Keratinocyte (primary cell): Measurements from ENCODE around the gene HLA-DQA1. TPM values are rescaled to one million over a fixed set of nuclear protein-coding genes. Genes with fewer than 3 reads are reported as not detected.
"Not testable (repeated sequence)": the region's sequence is repeated elsewhere in the genome, so short reads cannot be mapped to it uniquely, and the experiment has no call there.

Experiments used
- DNase-seq: peaks from one replicate; pipeline ENCODE4 v3.0.0-alpha.2; 2011; ENCODE audit warnings: low read depth, missing footprints, low spot score
- FAIRE-seq: peaks from 2 replicates; lab custom pipeline; 2011; peaks lifted over from hg19 to GRCh38; lab: Jason Lieb, UNC
- H2AFZ ChIP-seq: 2 replicates; pipeline ENCODE4 v1.6.0; 2012; ENCODE audit warnings: low read length, control low read depth, inconsistent platforms; ENCODE audit not compliant: control insufficient read depth
- H3K27ac ChIP-seq: 2 replicates; pipeline ENCODE4 v1.5.1; 2011; ENCODE audit warnings: low read length; ENCODE audit not compliant: control insufficient read depth, insufficient read depth
- H3K27me3 ChIP-seq: 3 replicates; pipeline ENCODE4 v1.6.0; 2011; ENCODE audit warnings: low read length; ENCODE audit not compliant: control insufficient read depth, insufficient read depth; ENCODE audit errors: extremely low read depth
- H3K36me3 ChIP-seq, 2 experiments: 2 replicates in 1 of 2; 3 replicates in 1 of 2; pipeline ENCODE4 v1.5.1; 2011; ENCODE audit warnings: low read length in 2 of 2, mild to moderate bottlenecking in 1 of 2; ENCODE audit not compliant: control insufficient read depth in 2 of 2, insufficient read depth in 2 of 2; ENCODE audit errors: extremely low read depth in 1 of 2
- H3K4me1 ChIP-seq: 3 replicates; pipeline ENCODE4 v1.5.1; 2011; ENCODE audit warnings: low read length; ENCODE audit not compliant: control insufficient read depth, insufficient read depth; ENCODE audit errors: extremely low read depth
- H3K4me2 ChIP-seq: 3 replicates; pipeline ENCODE4 v1.6.0; 2011; ENCODE audit warnings: low read depth, low read length; ENCODE audit not compliant: control insufficient read depth, insufficient read depth; ENCODE audit errors: extremely low read depth
- H3K4me3 ChIP-seq, 3 experiments: fragments of 200-600 bp in 1 of 3; sonication (generic) in 1 of 3; 2 replicates in 2 of 3; 3 replicates in 1 of 3; pipeline ENCODE4 v1.5.1; 2011 to 2016; ENCODE audit warnings: low read length in 3 of 3, mild to moderate bottlenecking in 3 of 3, control low read depth in 2 of 3, inconsistent platforms in 1 of 3, low read depth in 1 of 3, mixed read lengths in 1 of 3, mixed run types in 1 of 3, moderate library complexity in 1 of 3; ENCODE audit not compliant: control insufficient read depth in 2 of 3, insufficient read depth in 2 of 3; ENCODE audit errors: extremely low read depth in 1 of 3
- H3K79me2 ChIP-seq: 2 replicates; pipeline ENCODE4 v1.6.0; 2012; ENCODE audit warnings: low read length; ENCODE audit not compliant: control insufficient read depth, insufficient read depth
- H3K9ac ChIP-seq: 3 replicates; pipeline ENCODE4 v1.6.0; 2011; ENCODE audit warnings: low read length; ENCODE audit not compliant: control insufficient read depth, insufficient read depth; ENCODE audit errors: extremely low read depth
- H3K9me1 ChIP-seq: 3 replicates; pipeline ENCODE4 v1.6.0; 2011; ENCODE audit warnings: low read length; ENCODE audit not compliant: control insufficient read depth, insufficient read depth; ENCODE audit errors: extremely low read depth
- H3K9me3 ChIP-seq: 2 replicates; pipeline ENCODE4 v1.5.1; 2012; ENCODE audit warnings: low read depth, low read length; ENCODE audit not compliant: control insufficient read depth
- H4K20me1 ChIP-seq: 3 replicates; pipeline ENCODE4 v1.6.0; 2011; ENCODE audit warnings: low read length; ENCODE audit not compliant: control insufficient read depth, insufficient read depth; ENCODE audit errors: extremely low read depth
- EZH2 ChIP-seq: IDR thresholded peaks from one replicate; pipeline ENCODE4 v1.6.1; 2012; ENCODE audit warnings: inconsistent platforms, mild to moderate bottlenecking, low read length, moderate library complexity
- dilution Hi-C: fragments of 300-500 bp; cut with MboI; formaldehyde crosslinking; loops from one replicate; pipeline ENCODE4 v1.7.0; 2020; ENCODE audit warnings: low sequenced_read_pairs; ENCODE audit not compliant: extremely low pct_ligation_motif_present
- polyA plus RNA-seq, 5 experiments: library from polyadenylated mRNA; depleted of rRNA in 3 of 5; stranded (reverse) in 3 of 5; stranded (forward) in 1 of 5; unstranded in 1 of 5; fragments of >200 nt; gene quantifications; 1 replicate in 1 of 5; 2 replicates in 3 of 5; 3 replicates in 1 of 5; pipeline versions ENCODE4 v1.2.1 to v1.2.3, GENCODE V29; 2011 to 2012; ENCODE audit warnings: missing spikeins in 2 of 5, low read depth in 1 of 5, low replicate concordance in 1 of 5
- TF ChIP-seq, protein P1 (sequence below), 3 experiments: IDR thresholded peaks in 1 of 3; conservative IDR thresholded peaks in 1 of 3; optimal IDR thresholded peaks in 1 of 3; 2 replicates in 2 of 3; 3 replicates in 1 of 3; pipeline versions ENCODE3 to v1.5.1; 2011; ENCODE audit warnings: low read length in 3 of 3, mild to moderate bottlenecking in 3 of 3, moderate library complexity in 2 of 3, control low read depth in 1 of 3, inconsistent platforms in 1 of 3; ENCODE audit not compliant: insufficient read depth in 2 of 3; ENCODE audit errors: extremely low read depth in 1 of 3

HLA-DQA1 gene
- polyA plus RNA-seq, 1 donor (not counting 4 experiments of a cell fraction or from before 2014, with no cell fraction given): not detected

DNA sequence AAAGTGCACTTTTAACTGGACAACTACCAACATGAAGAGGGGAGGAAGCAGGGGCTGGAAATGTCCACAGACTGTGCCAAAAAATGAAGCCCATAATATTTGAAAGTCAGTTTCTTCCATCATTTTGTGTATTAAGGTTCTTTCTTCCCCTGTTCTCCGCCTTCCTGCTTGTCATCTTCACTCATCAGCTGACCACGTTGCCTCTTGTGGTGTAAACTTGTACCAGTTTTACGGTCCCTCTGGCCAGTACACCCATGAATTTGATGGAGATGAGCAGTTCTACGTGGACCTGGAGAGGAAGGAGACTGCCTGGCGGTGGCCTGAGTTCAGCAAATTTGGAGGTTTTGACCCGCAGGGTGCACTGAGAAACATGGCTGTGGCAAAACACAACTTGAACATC, 3.9 kb downstream of the HLA-DQA1 start:
- Histone ChIP-seq H3K27ac (no peak overlapping the region), H3K9me1 (no peaks in the 10 kb centered on the region), H2AFZ (no peak overlapping the region), H4K20me1 (no peaks in the 10 kb centered on the region), H3K4me3 (no peak overlapping the region), H3K9me3 (no peaks in the 10 kb centered on the region), H3K4me2 (no peak overlapping the region), H3K36me3 (no peaks in the 10 kb centered on the region), H3K9ac (no peak overlapping the region), H3K27me3 (peaks cover 4% of the 10 kb centered on the region), H3K4me1 (no peaks in the 10 kb centered on the region), H3K79me2 (no peaks in the 10 kb centered on the region)
- no peak for TF ChIP-seq EZH2
- TF ChIP-seq, protein P1, sequence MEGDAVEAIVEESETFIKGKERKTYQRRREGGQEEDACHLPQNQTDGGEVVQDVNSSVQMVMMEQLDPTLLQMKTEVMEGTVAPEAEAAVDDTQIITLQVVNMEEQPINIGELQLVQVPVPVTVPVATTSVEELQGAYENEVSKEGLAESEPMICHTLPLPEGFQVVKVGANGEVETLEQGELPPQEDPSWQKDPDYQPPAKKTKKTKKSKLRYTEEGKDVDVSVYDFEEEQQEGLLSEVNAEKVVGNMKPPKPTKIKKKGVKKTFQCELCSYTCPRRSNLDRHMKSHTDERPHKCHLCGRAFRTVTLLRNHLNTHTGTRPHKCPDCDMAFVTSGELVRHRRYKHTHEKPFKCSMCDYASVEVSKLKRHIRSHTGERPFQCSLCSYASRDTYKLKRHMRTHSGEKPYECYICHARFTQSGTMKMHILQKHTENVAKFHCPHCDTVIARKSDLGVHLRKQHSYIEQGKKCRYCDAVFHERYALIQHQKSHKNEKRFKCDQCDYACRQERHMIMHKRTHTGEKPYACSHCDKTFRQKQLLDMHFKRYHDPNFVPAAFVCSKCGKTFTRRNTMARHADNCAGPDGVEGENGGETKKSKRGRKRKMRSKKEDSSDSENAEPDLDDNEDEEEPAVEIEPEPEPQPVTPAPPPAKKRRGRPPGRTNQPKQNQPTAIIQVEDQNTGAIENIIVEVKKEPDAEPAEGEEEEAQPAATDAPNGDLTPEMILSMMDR (optimal IDR thresholded peaks at IDR 0.05 in 1 of 3, IDR thresholded peaks at IDR 0.05 in 1 of 3, conservative IDR thresholded peaks at IDR 0.05 in 1 of 3; ENCODE audit: extremely low read depth in 1 of 3, insufficient read depth in 2 of 3, low read length in 3 of 3): no peak
- no peak for FAIRE-seq
- DNase-seq: no peak
- dilution Hi-C loops: no loop called here

DNA sequence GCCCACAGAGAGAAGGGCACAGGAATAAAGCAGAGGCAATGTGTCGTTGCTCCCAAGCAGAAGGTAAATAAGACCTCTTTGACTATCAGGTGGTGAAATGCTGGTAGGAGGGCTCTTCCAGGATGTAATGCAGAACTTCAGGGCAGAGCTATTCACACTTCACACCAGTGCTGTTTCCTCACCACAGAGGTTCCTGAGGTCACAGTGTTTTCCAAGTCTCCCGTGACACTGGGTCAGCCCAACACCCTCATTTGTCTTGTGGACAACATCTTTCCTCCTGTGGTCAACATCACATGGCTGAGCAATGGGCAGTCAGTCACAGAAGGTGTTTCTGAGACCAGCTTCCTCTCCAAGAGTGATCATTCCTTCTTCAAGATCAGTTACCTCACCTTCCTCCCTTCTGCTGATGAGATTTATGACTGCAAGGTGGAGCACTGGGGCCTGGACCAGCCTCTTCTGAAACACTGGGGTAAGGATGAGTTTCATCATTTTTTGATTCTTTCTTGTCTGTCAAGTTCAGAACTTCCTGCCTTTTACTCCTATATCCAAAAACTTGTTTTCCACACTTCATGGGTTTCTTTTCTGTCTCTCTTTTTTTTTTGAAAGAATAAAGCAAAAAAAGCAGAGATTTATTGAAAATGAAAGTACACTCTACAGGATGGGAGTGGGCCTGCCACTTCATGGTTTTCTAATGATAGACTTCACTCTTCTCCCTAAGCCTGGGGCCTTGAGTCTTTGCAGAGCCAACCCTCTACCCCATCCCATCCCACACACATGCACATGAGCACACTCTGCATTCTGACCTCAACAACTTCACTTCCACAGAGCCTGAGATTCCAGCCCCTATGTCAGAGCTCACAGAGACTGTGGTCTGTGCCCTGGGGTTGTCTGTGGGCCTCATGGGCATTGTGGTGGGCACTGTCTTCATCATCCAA, 4.8 kb downstream of the HLA-DQA1 start:
- H3K4me3 ChIP-seq, H3K9me3 ChIP-seq, H3K27ac ChIP-seq, H3K79me2 ChIP-seq, H3K4me2 ChIP-seq, H3K27me3 ChIP-seq, dilution Hi-C loops, DNase-seq, H3K9ac ChIP-seq, H3K36me3 ChIP-seq, H3K9me1 ChIP-seq, H3K4me1 ChIP-seq, H4K20me1 ChIP-seq, H2AFZ ChIP-seq: not testable (repeated sequence)
- peak; percentile 39 for FAIRE-seq
